Activated CD4-positive, CD25-positive, alpha-beta regulatory T cell (primary cell): ENCODE measurements around the gene LGI2.

ENCODE experiments used
- DNase-seq, 4 experiments: peaks; one replicate each; lab custom pipeline; 2025; lab: John Stamatoyannopoulos, UW

LGI2 gene

DNA sequence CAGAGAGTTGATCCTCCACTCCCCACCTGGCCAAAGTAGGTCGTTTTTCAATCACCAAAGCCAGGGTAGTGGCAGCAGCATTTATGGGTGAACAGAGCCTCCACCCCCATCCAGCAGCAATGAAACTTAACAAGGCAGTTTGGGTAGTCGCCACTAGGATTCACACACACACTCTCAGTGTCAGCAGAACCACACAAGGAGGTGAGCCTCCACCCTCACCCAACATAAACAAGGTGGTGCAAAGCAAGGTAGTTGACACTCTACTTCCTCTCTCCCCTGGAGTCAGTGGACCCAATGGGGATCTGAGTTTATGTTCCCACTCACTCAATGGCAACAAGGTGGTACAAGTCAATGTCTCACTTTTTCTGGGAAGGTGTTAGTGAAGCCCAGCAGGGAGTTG, 67.5 kb downstream of the LGI2 start:
- DNase-seq: no peak

DNA sequence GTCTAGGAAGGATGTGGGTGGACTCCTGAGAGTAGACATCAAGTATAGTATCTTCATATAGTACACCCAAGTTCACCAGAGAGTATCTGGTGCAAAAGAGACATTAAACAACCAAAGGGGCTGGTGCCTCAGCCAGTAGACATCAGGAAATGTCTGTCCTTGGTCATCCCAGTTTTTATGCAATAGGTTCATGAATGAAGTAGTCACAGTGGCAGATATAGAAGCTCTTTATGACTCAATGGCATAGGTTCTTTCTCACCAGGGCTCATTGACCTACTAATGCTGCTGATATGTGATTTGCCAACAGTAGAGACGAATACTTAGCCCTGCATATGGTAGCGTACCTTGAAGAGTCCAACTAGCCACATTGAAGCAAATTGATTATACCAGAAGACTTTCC, 72.9 kb downstream of the LGI2 start:
- DNase-seq: no peak

GRCh38 chr4:24956763-24957162, 74.0 kb downstream of the LGI2 start:
- DNase-seq: no peak

- DNase-seq: no peak
Observed at GRCh38 chr4:24956091-24956490, 74.7 kb downstream of the LGI2 start.

DNA sequence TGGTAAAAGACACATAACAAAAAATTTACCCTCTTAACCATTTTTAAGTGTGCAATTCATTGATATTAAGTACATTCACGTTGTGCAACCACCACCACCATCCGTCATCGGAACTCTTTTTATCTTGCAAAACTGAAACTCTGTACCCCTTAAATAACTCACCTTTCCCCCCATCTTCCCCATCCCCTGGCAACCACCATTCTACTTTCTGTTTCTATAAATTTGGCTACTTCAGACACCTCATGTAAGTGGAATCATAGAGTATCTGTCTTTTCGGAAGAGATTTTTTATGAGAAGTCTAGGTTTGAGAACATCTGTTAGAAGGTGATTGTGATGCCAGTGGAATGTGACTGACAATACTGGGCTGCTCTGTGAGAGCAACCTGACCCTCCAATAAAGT, 78.1 kb downstream of the LGI2 start:
- no peak for DNase-seq

- no peak for DNase-seq
Observed at GRCh38 chr4:24949970-24950369, 80.8 kb downstream of the LGI2 start.
